RPMI7951 (cell line): ENCODE data around the gene EIF3M. TPM values are rescaled to one million over a fixed set of nuclear protein-coding genes. Genes with fewer than 3 reads are reported as not detected.

Experiments
- DNase-seq: peaks from one replicate; pipeline ENCODE4 v3.0.0-alpha.2; 2012; ENCODE audit warnings: low read depth
- total RNA-seq: library from RNA; depleted of rRNA; stranded (reverse); fragments of >200 nt; shearing (Covaris generic); gene quantifications from 2 replicates; pipeline ENCODE4 v1.2.3, GENCODE V29; 2014; rRNA removed

The EIF3M gene
- 673 and 742 TPM in 2 replicates for total RNA-seq

DNA sequence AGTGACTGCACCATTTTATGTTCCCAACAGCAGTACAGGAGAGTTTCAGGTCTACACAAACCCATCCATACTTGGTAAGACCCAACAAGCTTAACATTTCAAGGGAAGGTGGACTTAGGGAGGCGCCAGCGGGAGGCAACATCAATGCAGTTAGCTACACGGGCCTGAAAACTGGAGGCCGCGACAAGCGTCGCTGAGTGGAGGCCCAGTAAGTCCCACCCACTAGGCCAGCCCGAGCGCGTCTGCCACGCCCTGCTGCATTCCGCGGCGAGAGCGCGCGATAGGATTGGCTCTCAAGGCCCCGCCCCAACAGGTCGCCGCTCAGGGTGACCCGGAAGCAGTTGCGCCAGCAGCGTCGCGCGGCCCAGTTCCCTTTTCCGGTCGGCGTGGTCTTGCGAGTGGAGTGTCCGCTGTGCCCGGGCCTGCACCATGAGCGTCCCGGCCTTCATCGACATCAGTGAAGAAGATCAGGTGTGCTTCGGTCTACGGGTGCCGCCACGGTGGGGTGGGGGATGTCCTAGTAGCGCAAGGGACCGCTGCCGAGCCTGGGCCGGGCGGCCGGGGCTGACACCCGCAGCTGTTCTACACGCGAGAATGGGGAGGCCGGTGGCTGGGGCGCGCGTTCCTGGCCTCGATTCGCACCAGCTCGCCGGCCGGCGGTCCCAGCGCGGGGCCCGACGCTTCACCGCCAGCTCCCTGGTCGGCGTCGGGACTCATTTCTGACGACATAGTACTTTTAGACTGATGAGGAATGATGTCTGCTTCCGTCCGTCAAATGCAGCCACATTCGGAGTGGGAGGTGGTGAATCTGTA is at the start of gene EIF3M:
Gene EIF3M (plus strand): TSS at position 373 of the 813 bp plus-strand sequence. CDS start 57 bp downstream, at position 430.
- DNase-seq, result peak; percentile 93

DNA sequence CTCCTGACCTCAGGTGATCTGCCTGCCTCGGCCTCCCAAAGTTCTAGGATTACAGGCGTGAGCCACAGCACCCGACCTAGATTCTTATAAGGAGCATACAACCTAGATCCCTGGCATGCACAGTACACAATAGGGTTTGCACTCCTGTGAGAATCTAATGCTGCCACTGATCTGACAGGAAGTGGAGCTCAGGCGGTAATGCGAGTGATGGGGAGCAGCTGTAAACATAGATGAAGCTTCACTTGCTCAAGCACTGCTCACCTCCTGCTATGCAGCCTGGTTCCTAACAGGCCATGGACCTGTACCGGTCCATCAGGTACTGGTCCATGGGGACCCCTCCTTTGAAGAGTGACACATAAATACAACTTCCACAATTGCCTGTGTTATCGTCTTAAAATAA is 44.8 kb upstream of the EIF3M start:
- DNase-seq, result no peak

DNA sequence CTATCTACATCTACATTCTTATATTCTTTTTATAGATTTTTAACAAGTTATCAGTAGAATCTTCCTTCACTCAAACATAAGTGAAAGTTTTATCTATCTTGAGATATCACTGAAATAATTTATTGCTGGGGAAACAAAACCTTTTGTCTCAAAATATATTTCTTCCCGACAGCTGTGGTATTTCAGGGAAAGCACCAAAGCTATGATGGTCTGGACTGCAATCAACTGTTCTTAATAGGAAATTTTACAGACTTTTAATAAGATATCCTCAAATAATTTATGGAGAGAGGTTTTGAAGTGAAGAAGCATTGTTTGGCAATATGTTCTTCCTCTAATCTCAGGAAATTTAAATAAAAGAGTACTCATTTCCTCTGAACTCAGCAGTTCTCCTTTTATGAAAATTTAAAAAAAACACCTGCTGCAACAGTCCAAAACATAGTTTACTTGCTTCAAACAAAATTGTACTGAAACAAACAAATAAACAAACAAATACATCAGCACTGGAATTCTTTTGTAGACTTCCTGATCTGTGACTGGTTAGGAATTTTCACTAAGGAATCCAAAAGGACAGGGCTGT is 33.9 kb upstream of the EIF3M start:
- no peak for DNase-seq

DNA sequence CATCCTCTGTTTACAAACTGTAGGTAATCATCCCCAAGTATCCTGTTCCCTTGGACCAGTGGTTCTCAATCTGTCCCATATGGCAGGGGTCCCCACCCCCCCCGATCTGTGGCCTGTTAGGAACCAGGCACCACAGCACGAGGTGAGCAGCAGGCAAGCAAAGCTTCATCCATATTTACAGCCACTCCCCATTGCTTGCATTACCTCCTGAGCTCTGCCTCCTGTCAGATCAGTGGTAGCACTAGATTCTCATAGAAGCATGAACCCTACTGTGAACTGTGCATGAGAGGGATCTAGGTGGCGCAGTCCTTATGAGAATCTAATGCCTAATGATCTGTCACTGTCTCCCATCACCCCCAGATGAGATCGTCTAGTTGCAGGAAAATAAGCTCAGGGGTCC is 33.4 kb upstream of the EIF3M start:
- no peak for DNase-seq

DNA sequence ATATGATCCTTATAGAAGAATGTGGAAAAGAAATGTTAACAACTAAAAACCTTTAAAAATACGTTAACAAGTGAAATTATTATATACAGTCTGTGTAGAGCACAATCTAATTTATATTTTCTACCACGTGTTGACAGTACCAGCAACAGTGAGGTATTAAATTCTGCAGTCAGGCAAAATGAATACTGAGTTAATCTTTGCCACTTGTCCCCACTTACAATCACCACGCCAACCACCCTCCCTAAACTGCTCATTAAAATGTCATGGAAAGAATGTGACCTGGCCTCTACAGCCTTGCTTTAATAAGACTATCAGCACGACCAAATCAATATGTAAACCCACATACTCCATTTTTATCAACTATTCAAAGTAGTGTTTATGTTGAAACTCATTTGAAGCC is 28.5 kb upstream of the EIF3M start:
- no peak for DNase-seq

DNA sequence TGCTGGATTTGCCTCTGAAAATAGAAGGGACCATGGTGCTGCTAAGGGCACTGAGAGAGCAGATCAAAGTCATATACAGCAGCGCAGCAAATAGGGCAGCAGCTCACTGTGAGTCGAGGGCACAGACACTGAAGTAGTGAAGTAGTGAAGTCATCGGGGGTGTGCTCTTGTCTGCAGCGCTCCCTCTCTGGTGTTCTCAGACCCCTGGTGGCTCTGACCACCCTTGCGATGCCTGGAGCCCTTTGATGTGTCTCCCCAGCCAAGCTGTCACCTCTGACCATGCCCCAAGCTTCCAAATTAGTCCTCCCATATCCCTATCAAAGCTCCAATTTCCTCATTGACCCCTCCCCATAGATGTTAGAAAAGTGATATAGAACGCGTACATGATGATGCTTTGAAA is 27.7 kb upstream of the EIF3M start:
- DNase-seq, result no peak

DNA sequence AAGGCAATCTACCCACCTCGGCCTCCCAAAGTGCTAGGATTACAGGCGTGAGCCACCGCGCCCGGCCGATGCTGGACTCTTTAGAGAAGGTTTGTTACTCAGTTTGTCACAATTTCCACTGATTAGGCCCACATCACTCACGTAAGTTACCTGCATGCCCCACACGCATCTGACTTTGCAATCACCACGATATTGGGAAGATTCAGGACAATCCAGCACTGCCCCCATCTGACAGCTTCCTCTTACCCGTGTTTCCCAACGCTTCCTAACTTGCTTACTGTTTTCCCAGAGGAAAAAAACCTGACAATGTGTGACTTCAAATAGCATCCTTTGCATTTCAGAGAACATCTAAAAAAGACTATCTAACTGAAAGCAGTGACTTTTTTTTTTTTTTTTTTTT is 21.8 kb upstream of the EIF3M start:
- peak; percentile 10 for DNase-seq

DNA sequence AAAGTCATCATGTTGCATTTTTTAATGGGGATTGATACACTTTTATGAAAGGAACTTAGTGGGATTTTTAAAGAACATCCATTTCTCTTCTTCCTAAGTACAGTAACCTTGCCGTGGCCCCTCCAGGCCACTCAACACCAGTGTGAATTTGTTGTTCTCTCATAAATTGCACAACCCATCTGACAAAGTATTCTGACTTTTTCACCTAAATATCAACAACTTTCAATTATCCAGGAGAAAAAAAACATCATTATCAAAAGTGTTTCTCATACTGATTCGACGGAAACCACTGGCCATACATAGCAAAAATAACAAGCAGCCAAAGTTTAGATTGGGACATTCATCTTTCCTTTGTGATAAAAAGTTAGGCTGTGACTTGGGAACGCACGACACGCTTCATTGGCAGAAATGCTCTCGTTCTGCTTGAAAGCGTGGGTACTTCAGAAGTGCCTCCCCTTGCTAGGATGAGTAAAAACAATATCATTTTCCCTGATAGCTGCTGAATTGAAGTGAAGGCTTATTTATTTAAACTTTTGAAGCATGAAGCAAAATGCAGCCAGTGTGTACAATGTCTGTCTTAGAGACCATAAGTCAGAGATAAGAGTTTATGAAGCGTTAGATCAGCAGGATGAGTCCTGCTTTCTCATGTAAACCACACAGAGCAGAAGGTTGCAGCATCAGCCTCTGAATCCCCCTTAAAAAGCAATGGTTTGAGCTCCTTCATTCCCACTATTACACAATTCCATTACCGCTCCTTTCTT is 20.6 kb upstream of the EIF3M start:
- no peak for DNase-seq

DNA sequence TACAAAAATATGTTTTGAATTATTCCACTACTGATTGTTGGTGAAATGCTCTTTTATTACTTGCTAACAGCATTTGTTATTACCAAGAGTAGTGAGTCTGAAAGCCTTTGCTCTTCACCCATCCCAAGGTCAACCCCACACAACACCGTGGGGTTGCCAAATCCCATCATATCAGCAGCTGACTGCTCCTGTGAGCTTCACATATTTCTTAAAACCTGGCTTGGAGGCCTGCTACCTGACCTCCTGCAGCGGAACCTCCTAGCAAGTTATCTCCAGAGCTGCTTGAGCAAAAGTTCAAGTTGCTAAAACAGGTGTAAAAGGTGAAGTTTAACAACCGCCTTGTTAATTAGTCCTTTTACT is 20.1 kb upstream of the EIF3M start:
- no peak for DNase-seq

DNA sequence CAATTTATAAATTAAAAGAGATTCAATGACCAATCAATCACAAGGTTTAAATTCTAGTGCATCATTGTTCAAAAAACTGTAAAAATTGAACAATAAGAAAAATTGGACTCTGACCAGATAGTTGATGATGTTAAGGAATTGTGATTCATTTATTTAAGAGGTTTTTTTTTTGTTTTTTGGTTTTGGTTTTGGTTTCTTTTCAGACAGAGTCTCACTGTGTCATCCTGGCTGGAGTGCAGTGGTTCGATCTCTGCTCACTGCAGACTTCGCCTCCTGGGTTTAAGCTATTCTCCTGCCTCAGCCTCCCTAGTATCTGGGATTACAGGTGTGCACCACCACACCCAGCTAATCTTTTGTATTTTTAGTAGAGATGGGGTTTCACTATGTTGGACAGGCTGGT is 17.1 kb upstream of the EIF3M start:
- DNase-seq, result no peak

DNA sequence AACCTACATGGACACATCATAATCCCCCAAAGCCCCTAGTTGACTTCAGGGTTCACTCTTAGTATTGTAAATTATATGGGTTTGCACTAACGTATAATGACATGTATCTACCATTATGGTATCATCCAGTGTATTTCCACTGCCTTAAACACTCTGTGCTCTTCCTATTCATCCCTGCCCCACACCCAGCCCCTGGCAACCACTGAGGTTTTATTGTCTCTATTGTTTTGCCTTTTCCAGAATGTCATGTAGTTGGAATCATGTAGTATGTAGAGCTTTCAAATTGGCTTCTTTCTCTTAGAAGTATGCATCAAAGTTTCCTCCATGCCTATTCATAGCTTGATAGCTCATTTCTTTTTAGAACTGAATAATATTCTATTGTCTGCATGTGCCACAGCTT is 16.5 kb upstream of the EIF3M start:
- DNase-seq, result no peak

DNA sequence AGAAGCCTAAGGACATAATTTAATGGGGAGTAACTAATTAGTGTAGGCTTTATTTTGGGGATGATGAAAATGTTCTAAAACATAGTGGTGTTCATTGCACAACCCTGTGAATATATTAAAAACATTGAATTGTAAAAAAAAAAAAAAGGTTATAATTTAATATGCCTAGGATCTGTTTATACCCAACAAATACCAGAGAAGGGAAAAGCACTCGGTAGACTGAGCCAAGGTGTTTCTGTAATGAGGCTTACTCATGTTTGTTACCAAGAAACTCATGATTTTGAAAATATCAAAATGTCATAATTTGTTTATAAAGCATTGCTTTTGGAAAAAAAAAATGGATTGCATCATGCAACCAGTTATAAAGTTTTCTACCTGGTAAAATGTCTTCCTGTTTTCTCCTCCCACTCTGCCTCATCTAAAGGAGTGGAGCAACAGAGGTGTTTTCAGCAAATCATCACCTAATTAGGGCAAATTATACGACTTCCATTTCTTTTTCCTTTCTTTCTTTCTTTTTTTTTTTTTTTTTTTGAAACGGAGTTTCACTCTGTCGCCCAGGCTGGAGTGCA is 14.2 kb upstream of the EIF3M start:
- no peak for DNase-seq

DNA sequence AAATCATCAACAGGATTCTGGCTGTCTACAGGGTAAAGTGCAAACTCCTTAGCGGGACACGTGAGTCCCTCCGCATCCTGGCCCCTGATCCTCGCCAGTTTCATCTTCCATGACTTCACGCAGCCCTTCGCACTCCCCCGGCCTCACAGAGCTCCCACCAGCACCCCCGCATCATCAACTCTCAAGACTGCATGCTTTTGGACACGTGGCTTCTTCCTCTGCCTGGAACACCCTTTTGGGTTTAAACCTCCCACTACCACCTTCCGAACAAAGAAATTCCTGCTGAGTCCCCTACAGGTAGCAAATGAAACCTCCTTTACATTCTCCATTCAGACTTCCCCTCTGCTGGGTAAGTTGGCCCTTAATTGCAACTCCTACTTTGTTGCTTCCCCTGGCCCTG is 12.6 kb upstream of the EIF3M start:
- DNase-seq, result no peak

DNA sequence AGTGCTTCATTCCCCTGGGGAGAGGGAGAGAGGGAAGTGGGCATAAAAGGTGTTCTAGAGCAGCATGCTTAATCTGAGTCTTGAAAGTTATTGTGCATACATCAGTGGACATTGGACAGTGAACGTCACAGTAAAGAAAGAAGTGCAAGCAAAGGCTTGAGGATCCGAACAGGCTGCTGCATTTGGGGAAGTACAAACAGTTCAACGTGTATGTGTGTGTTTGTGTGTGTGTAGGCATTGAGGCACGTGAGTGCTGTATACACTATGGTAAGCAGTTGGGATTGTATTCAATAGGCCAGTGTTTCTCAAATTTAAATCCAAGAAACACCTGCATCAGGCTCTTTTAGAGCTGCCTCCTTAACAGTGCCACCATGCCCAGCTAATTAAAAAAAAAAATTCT is 10.4 kb upstream of the EIF3M start:
- DNase-seq, result no peak

DNA sequence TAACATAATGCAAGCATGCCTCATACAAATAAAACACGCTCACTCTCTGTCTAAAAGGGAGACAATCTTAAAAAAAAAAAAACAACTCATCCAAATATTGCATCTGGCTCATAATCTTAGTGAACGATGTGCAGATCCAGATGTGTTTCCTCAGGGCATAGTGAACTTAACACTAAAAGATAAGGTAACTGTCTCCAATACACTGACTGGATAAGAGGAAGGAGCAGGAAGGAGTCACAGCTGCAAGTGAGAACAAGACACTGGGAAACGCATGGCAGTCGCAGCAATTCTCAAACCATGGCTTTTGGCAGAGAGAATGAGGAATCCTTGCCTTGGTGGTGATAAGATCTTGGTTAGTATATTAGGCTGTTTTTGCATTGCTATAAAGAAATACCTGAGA is 9.2 kb upstream of the EIF3M start:
- DNase-seq, result no peak

DNA sequence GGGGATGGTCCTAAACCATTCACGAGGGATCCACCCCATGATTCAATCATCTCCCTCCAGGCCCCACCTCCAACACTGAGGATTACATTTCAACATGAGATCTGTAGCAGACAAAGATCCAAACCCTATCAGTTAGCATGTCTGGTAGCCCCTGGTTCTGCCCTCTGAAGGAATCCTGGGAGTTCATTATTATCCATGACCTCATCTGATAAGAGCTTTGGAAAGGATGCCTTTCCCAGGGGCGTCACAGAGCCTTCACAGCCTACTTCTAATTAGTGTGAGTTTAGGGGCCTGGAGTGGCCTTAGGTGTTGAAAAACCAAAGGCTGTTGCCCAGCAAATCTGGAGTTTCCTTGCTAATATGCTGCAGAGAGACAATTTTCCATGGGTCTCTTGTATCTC is 8.6 kb upstream of the EIF3M start:
- DNase-seq, result no peak

DNA sequence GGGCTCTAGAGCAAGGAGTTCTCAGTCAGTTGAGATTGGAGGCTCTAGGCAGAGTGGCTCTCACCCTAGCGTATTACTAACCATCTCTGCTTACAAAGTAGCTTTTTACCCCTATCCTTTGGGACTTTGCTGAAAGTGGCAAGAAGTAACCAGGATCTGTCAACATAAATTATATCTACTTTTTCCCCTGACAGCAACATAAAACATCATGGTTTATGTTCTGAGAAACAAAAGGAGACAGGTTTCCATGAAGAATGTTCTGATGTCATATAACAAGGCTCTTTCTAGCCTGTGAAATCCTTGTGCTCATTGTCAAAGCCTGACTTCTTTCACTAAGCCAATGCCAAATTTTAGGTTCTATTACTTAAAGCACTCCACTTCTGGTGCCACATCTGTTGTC is 7.2 kb upstream of the EIF3M start:
- no peak for DNase-seq

DNA sequence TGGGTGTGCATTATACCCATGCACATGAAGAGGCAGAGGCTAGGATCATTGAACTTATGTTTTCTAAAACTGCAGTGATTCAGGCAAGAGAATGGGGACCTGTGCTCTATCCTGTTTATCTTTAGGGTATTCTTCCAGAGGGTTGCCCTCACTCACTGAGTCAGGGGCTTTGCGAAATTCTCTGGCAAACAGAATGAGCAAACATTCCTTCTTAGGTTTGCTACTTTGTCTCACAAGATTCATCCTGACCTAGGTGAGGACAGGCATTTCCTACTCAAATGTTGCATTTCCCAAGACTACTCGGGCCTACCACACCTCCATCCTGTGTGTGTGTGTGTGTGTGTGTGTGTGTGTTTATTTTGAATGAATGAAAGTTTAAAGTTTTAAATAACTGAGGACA is 2.7 kb upstream of the EIF3M start:
- no peak for DNase-seq

DNA sequence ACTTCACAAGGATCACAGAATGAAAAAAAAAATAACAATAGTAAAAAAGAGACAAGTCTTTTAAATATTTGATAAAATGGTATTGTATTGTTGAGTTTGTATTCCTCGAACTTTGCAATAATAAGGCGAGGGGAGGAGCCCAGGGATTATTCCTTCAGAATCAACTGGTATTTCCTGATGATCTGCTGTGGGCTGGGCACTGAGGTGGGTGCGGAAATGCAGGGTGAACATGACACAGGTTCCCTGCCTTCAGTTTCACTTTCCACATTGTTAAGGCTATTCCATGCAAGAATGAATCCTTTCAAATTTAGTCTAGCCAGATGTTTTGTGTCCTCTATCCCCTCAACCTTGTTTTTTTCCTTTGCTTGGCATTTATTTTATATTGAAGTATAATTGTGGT is 2.1 kb upstream of the EIF3M start:
- DNase-seq, result no peak

DNA sequence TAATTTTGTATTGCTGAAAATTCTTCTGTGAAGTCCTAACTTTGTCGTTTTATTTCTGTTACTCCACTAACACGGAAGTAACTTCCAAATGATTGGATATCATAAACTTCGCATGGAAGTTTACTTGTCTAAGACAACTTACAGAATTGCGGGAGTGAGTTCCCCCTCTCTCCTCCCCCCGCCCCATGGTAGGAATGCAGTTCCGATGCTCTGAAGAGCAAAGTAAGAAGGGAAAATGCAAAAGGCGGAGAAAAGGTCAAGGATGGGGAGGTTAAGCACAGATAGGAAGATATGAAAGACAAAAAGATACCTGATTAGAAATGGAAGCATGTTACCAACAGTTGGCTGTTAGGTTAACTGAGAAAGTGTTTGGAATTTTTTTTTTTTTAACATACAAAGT is 1.3 kb downstream of the EIF3M start:
- no peak for DNase-seq

DNA sequence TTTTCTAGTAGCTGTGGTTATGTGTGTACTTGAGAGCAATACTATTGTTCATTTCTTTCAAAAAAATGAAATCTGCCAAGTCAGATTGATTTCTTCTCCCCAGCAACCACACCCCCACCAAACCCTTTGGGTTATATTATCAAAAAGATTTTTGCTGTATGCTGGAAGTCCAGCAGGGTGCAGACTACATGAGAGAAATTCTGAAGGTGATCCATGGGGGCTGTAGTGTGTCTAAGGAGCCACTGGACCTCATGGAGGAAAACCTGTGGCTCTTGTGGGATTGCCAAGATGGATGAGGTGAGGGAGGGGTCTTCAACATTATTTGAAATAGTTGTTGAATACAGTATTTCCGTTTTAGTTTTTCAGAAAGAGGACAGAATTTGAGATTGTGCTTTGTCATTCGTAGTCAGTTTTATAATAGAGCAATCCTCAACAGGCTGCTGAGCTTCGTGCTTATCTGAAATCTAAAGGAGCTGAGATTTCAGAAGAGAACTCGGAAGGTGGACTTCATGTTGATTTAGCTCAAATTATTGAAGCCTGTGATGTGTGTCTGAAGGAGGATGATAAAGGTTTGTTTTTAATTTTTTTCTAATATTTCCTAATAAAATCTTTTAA is 3.1 kb downstream of the EIF3M start:
- peak; percentile 20 for DNase-seq

DNA sequence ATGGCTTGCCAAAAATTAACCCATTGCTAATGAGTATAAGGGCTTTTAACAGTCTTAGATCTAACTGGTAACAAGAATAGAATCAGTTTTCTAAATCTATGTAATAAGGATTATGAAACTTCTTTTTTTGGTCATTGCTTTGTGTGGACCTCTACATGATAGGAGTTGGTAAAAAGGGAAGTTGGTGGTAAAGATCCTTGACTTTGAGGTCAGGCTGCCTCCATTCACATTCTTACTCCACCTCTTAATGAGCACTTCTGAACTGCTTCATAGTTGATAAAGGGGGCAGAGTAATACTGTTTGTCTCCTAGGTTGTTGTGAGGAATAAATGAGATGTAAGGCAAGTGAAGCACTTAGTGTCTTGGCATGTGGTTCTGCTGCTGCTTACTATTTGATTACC is 10.6 kb downstream of the EIF3M start:
- no peak for DNase-seq
